Measurements from ENCODE around the gene DPP10. TPM values are rescaled to one million over a fixed set of nuclear protein-coding genes. Genes with fewer than 3 reads are reported as not detected.

DPP10 gene
- total RNA-seq, 3 donors from 2014 or later: 0.29 to 0.33 (median 0.32) TPM

- TF ChIP-seq CTCF (IDR thresholded peaks at IDR 0.05) (no peak), POLR2AphosphoS5 (IDR thresholded peaks at IDR 0.05) (no peak), POLR2A (IDR thresholded peaks at IDR 0.05) (no peak)
- Histone ChIP-seq H3K9me3 (peaks cover 0 to 4% of the 10 kb centered on the region in 2 donors), H3K4me3 (no peak overlapping the region), H3K4me1 (no peaks in the 10 kb centered on the region), H3K27ac (no peak overlapping the region), H3K27me3 (no peaks in the 10 kb centered on the region), H3K36me3 (no peaks in the 10 kb centered on the region)
- intact Hi-C loops (cut with DNase I; ENCODE audit: low total_unique reads): no loop called here
- DNase-seq (ENCODE audit: low spot score in 2 of 2): no peak
Measured at GRCh38 chr2:114919985-114920384, 477.5 kb downstream of the DPP10 start.

DNA sequence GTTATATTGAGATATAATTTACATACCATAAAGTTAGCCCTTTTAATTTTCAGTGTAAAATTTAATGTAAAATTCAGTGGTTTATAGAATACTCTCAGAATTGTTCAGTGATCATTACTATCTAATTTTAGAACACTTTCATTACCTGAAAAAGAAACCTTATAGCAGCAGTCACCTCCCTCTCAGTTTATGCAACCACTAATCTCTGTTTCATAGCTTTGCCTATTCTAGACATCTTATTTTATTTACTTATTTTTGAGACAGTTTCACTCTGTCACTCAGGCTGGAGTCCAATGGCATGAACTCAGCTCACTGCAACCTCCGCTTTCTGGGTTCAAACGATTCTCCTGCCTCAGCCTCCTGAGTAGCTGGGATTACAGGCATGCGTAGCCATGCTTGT lies 479.6 kb downstream of the DPP10 start:
- no peaks in the 10 kb centered on the region for H3K36me3 ChIP-seq
- no peaks in the 10 kb centered on the region for H3K27me3 ChIP-seq
- no peaks in the 10 kb centered on the region for H3K4me1 ChIP-seq
- H3K27ac ChIP-seq: no peak overlapping the region
- DNase-seq (ENCODE audit: low spot score in 2 of 2): no peak
- intact Hi-C loops (cut with DNase I; ENCODE audit: low total_unique reads): no loop called here
- TF ChIP-seq CTCF (IDR thresholded peaks at IDR 0.05) (no peak), POLR2A (IDR thresholded peaks at IDR 0.05) (no peak), POLR2AphosphoS5 (IDR thresholded peaks at IDR 0.05) (no peak)
- peaks cover 0 to 4% of the 10 kb centered on the region in 2 donors for H3K9me3 ChIP-seq
- H3K4me3 ChIP-seq: no peak overlapping the region

- no peaks in the 10 kb centered on the region for H3K27me3 ChIP-seq
- no peak overlapping the region for H3K27ac ChIP-seq
- no peaks in the 10 kb centered on the region for H3K4me1 ChIP-seq
- no peaks in the 10 kb centered on the region for H3K36me3 ChIP-seq
- H3K4me3 ChIP-seq: no peak overlapping the region
- intact Hi-C loops (cut with DNase I; ENCODE audit: low total_unique reads): no loop called here
- DNase-seq (ENCODE audit: low spot score in 2 of 2): no peak
- H3K9me3 ChIP-seq: peaks cover 13 to 22% of the 10 kb centered on the region in 2 donors
- TF ChIP-seq CTCF (IDR thresholded peaks at IDR 0.05): no peak
- TF ChIP-seq POLR2AphosphoS5 (IDR thresholded peaks at IDR 0.05): no peak
- no peak for TF ChIP-seq POLR2A (IDR thresholded peaks at IDR 0.05)
Measured at GRCh38 chr2:114925296-114926255, 483.1 kb downstream of the DPP10 start.

GRCh38 chr2:114926303-114926702 lies 483.9 kb downstream of the DPP10 start:
- Histone ChIP-seq H3K4me3 (no peak overlapping the region), H3K36me3 (no peaks in the 10 kb centered on the region), H3K27ac (no peak overlapping the region), H3K27me3 (no peaks in the 10 kb centered on the region), H3K4me1 (no peaks in the 10 kb centered on the region), H3K9me3 (peaks cover 13 to 22% of the 10 kb centered on the region in 2 donors)
- no peak for DNase-seq (ENCODE audit: low spot score in 2 of 2)
- intact Hi-C loops (cut with DNase I; ENCODE audit: low total_unique reads): no loop called here
- TF ChIP-seq CTCF (IDR thresholded peaks at IDR 0.05) (no peak), POLR2A (IDR thresholded peaks at IDR 0.05) (no peak), POLR2AphosphoS5 (IDR thresholded peaks at IDR 0.05) (no peak)

- Histone ChIP-seq H3K27me3 (no peaks in the 10 kb centered on the region), H3K27ac (no peak overlapping the region), H3K9me3 (peaks cover 13 to 22% of the 10 kb centered on the region in 2 donors), H3K36me3 (no peaks in the 10 kb centered on the region), H3K4me1 (no peaks in the 10 kb centered on the region), H3K4me3 (no peak overlapping the region)
- intact Hi-C loops (cut with DNase I; ENCODE audit: low total_unique reads): no loop called here
- TF ChIP-seq POLR2A (IDR thresholded peaks at IDR 0.05) (no peak), CTCF (IDR thresholded peaks at IDR 0.05) (no peak), POLR2AphosphoS5 (IDR thresholded peaks at IDR 0.05) (no peak)
- no peak for DNase-seq (ENCODE audit: low spot score in 2 of 2)
Measured at GRCh38 chr2:114929225-114929624, 486.8 kb downstream of the DPP10 start.
